ENCODE results near the gene RAP1B. TPM values are rescaled to one million over a fixed set of nuclear protein-coding genes. Genes with fewer than 3 reads are reported as not detected.

The RAP1B gene
- total and polyA plus RNA-seq, 2 of the 4 experiments (the other 2 are of a cell fraction) = 159 to 200 TPM

- Histone ChIP-seq H2AK5ac (ENCODE audit: low read depth, low read length) (no peak overlapping the region), H3K9ac (ENCODE audit: low read depth, low read length) (no peak overlapping the region), H4K5ac (ENCODE audit: low read depth, low read length) (no peak overlapping the region), H3K56ac (ENCODE audit: extremely low read depth, insufficient read depth, low read length) (no peak overlapping the region), H3K14ac (replicated peaks; ENCODE audit: low read depth, low read length) (no peak overlapping the region), H2BK20ac (ENCODE audit: low read depth, low read length) (no peak overlapping the region), H3K9me3 (ENCODE audit: control insufficient read depth, insufficient read depth, low read length) (no peaks in the 10 kb centered on the region), H4K8ac (ENCODE audit: low read depth in 2 of 2, low read length in 2 of 2) (no peak overlapping the region), H3K79me1 (ENCODE audit: low read depth in 1 of 2, low read length in 2 of 2) (peaks cover 0 to 33% of the 10 kb centered on the region in 2 experiments; a peak in 2 of 4 replicates), H3K4me1 (ENCODE audit: control insufficient read depth, insufficient read depth, low read length) (peaks cover 20% of the 10 kb centered on the region), H3K27me3 (ENCODE audit: control insufficient read depth, insufficient read depth, low read length) (no peaks in the 10 kb centered on the region), H2BK5ac (ENCODE audit: low read depth, low read length, poor library complexity, severe bottlenecking) (no peak overlapping the region), H3K23ac (ENCODE audit: low read depth, low read length) (no peak overlapping the region), H3K9me1 (ENCODE audit: insufficient read depth, low read length) (peaks cover 13% of the 10 kb centered on the region), H3K4me2 (ENCODE audit: low read depth, low read length) (no peak overlapping the region), H3K27ac (ENCODE audit: insufficient read depth, low read length) (no peak overlapping the region), H2BK15ac (ENCODE audit: low read depth, low read length) (no peak overlapping the region), H3K4me3 (ENCODE audit: insufficient read depth, low read depth, low read length) (no peak overlapping the region), H4K91ac (ENCODE audit: insufficient read depth, low read depth, low read length) (no peak overlapping the region), H4K20me1 (ENCODE audit: insufficient read depth, low read length) (peaks cover 88% of the 10 kb centered on the region), H3K4ac (ENCODE audit: low read depth, low read length) (no peak overlapping the region), H2AFZ (replicated peaks; ENCODE audit: low read length, poor library complexity) (no peak overlapping the region), H3K18ac (ENCODE audit: low read depth, low read length) (no peak overlapping the region), H2AK9ac (replicated peaks; ENCODE audit: low read depth, low read length, poor library complexity) (no peak overlapping the region), H3K36me3 (ENCODE audit: control insufficient read depth, insufficient read depth, low read length) (0 out of 2 replicates have a peak, but pooled peaks cover 2% of the 10 kb centered on the region), H2BK120ac (ENCODE audit: low read depth, low read length) (no peak overlapping the region)
- in situ Hi-C loops (cut with MboI; ENCODE audit: low sequenced_read_pairs) = no loop called here
- ChIA-PET CTCF (interaction anchor here (0.5 kb wide), 1 partner anchor 246 kb away, joined by 3 read pairs; no protein-coding TSS in a partner anchor), POLR2A (ENCODE audit: unreplicated experiment) (no interaction called here)
- ATAC-seq (ENCODE audit: low read depth) (no peak), DNase-seq (no peak)
- intact Hi-C loops (cut with micrococcal nuclease) = no loop called here
- no peak for TF ChIP-seq MAFK (IDR thresholded peaks at IDR 0.05; ENCODE audit: low read depth, low read length)
- TF ChIP-seq CEBPB (IDR thresholded peaks at IDR 0.05; ENCODE audit: low read depth, low read length) = no peak
- TF ChIP-seq SMC3 (IDR thresholded peaks at IDR 0.05; ENCODE audit: low read depth, low read length) = no peak
- TF ChIP-seq CHD1 (IDR thresholded peaks at IDR 0.05; ENCODE audit: low read depth, low read length) = no peak
- TF ChIP-seq RAD21 (IDR thresholded peaks at IDR 0.05; ENCODE audit: low read length) = no peak
- no peak for TF ChIP-seq BHLHE40 (IDR thresholded peaks at IDR 0.05; ENCODE audit: low read depth, low read length)
- no peak for TF ChIP-seq NFE2L2 (IDR thresholded peaks at IDR 0.05; ENCODE audit: low read depth, low read length)
- no peak for TF ChIP-seq ELK1 (IDR thresholded peaks at IDR 0.05; ENCODE audit: borderline replicate concordance, low read depth, low read length)
- TF ChIP-seq RCOR1 (IDR thresholded peaks at IDR 0.05; ENCODE audit: insufficient replicate concordance, low read length) = no peak
- TF ChIP-seq RFX5 (IDR thresholded peaks at IDR 0.05; ENCODE audit: low read depth, low read length) = no peak
- no peak for TF ChIP-seq MXI1 (IDR thresholded peaks at IDR 0.05; ENCODE audit: borderline replicate concordance, low read depth, low read length)
- TF ChIP-seq USF2 (IDR thresholded peaks at IDR 0.05; ENCODE audit: low read depth, low read length) = no peak
- no peak for TF ChIP-seq FOS (IDR thresholded peaks at IDR 0.05; ENCODE audit: low read depth, low read length)
- no peak for TF ChIP-seq POLR2A (IDR thresholded peaks at IDR 0.05; ENCODE audit: low read depth, low read length)
- TF ChIP-seq CTCF (conservative IDR thresholded peaks at IDR 0.05; ENCODE audit: low read depth, low read length) = no peak
- TF ChIP-seq MAZ (IDR thresholded peaks at IDR 0.05; ENCODE audit: borderline replicate concordance, low read depth, low read length) = no peak
- dilution Hi-C loops (cut with HindIII; ENCODE audit: low sequenced_read_pairs, unreplicated experiment) = no loop called here
- BruUV-seq (replicated peaks) = no TSS peak
Observed at GRCh38 chr12:68619541-68619940, 8.8 kb downstream of the RAP1B start.

Data from IMR-90 (cell line).